Measurements from ENCODE around the gene TMPRSS2.

TMPRSS2 gene

DNA sequence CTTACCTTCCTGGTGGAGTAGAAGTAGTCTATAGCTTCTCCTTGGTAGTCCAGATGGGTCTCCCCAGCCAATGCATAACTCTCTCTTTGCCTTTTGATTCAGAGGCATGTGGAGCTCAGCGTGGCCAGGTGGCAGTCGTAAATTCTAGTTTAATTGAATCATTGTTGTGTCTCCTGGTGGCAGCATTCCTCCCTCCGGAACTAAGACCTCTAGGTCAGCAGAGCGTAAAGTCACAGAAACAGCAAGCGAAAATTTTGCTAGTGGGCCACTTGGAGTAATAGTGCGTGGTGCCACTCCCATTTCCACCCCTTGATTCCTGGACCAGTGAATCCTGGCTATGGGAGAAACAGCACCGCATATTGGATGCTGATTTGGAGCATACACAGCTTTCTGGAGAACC lies 3.9 kb upstream of the TMPRSS2 start:
- H3K9ac ChIP-seq (ENCODE audit: low read length): no peak overlapping the region
- H3K9me3 ChIP-seq (ENCODE audit: low read length): no peaks in the 10 kb centered on the region
- H3K4me1 ChIP-seq (ENCODE audit: insufficient read depth, low read length, severe bottlenecking): no peaks in the 10 kb centered on the region
- H4K20me1 ChIP-seq (ENCODE audit: insufficient read depth, low read length): no peaks in the 10 kb centered on the region
- no peaks in the 10 kb centered on the region for H3K9me2 ChIP-seq (ENCODE audit: low read depth, low read length)
- no peaks in the 10 kb centered on the region for H3K27me3 ChIP-seq (ENCODE audit: insufficient read depth, low read length)
- no peaks in the 10 kb centered on the region for H3K79me2 ChIP-seq (ENCODE audit: insufficient read depth, low read length)
- no peaks in the 10 kb centered on the region for H3K36me3 ChIP-seq (ENCODE audit: insufficient read depth, low read length)
- no peak overlapping the region for H3K27ac ChIP-seq (ENCODE audit: low read depth, low read length, poor library complexity, severe bottlenecking)
- no peak for TF ChIP-seq EZH2 (IDR thresholded peaks at IDR 0.05; ENCODE audit: borderline replicate concordance, low read length)
- TF ChIP-seq, protein P1, sequence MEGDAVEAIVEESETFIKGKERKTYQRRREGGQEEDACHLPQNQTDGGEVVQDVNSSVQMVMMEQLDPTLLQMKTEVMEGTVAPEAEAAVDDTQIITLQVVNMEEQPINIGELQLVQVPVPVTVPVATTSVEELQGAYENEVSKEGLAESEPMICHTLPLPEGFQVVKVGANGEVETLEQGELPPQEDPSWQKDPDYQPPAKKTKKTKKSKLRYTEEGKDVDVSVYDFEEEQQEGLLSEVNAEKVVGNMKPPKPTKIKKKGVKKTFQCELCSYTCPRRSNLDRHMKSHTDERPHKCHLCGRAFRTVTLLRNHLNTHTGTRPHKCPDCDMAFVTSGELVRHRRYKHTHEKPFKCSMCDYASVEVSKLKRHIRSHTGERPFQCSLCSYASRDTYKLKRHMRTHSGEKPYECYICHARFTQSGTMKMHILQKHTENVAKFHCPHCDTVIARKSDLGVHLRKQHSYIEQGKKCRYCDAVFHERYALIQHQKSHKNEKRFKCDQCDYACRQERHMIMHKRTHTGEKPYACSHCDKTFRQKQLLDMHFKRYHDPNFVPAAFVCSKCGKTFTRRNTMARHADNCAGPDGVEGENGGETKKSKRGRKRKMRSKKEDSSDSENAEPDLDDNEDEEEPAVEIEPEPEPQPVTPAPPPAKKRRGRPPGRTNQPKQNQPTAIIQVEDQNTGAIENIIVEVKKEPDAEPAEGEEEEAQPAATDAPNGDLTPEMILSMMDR (IDR thresholded peaks at IDR 0.05; ENCODE audit: low read length): no peak
- no peak overlapping the region for H3K4me2 ChIP-seq (ENCODE audit: low read length)
- H3F3A ChIP-seq (ENCODE audit: insufficient read depth, low read length): no peaks in the 10 kb centered on the region
- H2AFZ ChIP-seq (ENCODE audit: low read length): no peak overlapping the region
- H3K4me3 ChIP-seq (ENCODE audit: low read depth, low read length, poor library complexity, severe bottlenecking): no peak overlapping the region

DNA sequence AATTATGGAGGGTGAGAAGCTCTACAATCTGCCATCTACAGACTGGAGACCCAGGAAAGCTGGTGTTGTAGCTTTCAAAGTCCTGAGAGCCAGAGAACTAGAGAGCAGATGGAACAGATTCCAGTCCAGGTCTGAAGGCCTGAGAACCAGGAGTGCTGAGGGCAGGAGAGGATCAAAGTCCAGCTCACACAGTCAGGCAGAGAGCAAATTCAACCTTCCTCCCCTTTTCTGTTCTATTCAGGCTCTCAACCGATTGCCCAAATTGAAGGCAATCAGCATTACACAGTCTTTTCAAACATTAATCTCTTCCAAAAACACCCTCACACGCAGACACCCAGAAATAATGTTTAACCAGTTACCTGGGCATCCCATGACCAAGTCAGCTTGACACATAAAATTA lies 2.5 kb upstream of the TMPRSS2 start:
- no peak overlapping the region for H3K9ac ChIP-seq (ENCODE audit: low read length)

DNA sequence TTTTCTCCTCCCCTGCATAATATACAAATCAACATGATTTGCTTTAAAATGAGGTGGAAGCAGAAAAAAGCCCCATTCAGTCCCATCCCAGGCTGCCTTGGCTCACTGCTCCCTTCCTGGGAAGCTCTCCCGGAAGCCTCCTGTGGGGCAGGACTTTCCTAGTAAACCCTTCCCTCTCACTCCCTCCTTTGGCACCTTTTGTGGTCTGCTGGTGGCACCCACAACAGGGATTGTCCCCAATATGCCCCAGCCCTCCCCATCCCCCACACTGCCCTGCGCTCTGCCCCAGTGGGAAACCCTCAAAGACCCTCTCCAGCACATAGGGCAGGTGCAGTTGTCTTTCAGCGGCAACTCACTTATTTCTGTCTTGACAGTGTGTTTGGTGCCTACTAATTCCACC lies 1.8 kb upstream of the TMPRSS2 start:
- H3K79me2 ChIP-seq (ENCODE audit: insufficient read depth, low read length): no peaks in the 10 kb centered on the region
- no peak overlapping the region for H2AFZ ChIP-seq (ENCODE audit: low read length)
- H3K4me3 ChIP-seq (ENCODE audit: low read depth, low read length, poor library complexity, severe bottlenecking): no peak overlapping the region
- no peak overlapping the region for H3K4me2 ChIP-seq (ENCODE audit: low read length)
- H3K9me3 ChIP-seq (ENCODE audit: low read length): no peaks in the 10 kb centered on the region
- H4K20me1 ChIP-seq (ENCODE audit: insufficient read depth, low read length): no peaks in the 10 kb centered on the region
- TF ChIP-seq, protein P1 (IDR thresholded peaks at IDR 0.05; ENCODE audit: low read length): no peak
- no peak for TF ChIP-seq EZH2 (IDR thresholded peaks at IDR 0.05; ENCODE audit: borderline replicate concordance, low read length)
- H3K9me2 ChIP-seq (ENCODE audit: low read depth, low read length): no peaks in the 10 kb centered on the region
- H3K4me1 ChIP-seq (ENCODE audit: insufficient read depth, low read length, severe bottlenecking): no peaks in the 10 kb centered on the region
- no peaks in the 10 kb centered on the region for H3K27me3 ChIP-seq (ENCODE audit: insufficient read depth, low read length)
- H3K27ac ChIP-seq (ENCODE audit: low read depth, low read length, poor library complexity, severe bottlenecking): no peak overlapping the region
- H3K36me3 ChIP-seq (ENCODE audit: insufficient read depth, low read length): no peaks in the 10 kb centered on the region
- no peaks in the 10 kb centered on the region for H3F3A ChIP-seq (ENCODE audit: insufficient read depth, low read length)
- no peak overlapping the region for H3K9ac ChIP-seq (ENCODE audit: low read length)

More for the DNA sequence above, 2.5 kb upstream of the TMPRSS2 start:
- no peaks in the 10 kb centered on the region for H3K4me1 ChIP-seq (ENCODE audit: insufficient read depth, low read length, severe bottlenecking)
- H3K27ac ChIP-seq (ENCODE audit: low read depth, low read length, poor library complexity, severe bottlenecking): no peak overlapping the region
- H3K4me3 ChIP-seq (ENCODE audit: low read depth, low read length, poor library complexity, severe bottlenecking): no peak overlapping the region
- H3K36me3 ChIP-seq (ENCODE audit: insufficient read depth, low read length): no peaks in the 10 kb centered on the region
- no peak overlapping the region for H3K4me2 ChIP-seq (ENCODE audit: low read length)
- H2AFZ ChIP-seq (ENCODE audit: low read length): no peak overlapping the region
- no peaks in the 10 kb centered on the region for H4K20me1 ChIP-seq (ENCODE audit: insufficient read depth, low read length)
- no peaks in the 10 kb centered on the region for H3K9me3 ChIP-seq (ENCODE audit: low read length)
- no peaks in the 10 kb centered on the region for H3F3A ChIP-seq (ENCODE audit: insufficient read depth, low read length)
- no peaks in the 10 kb centered on the region for H3K9me2 ChIP-seq (ENCODE audit: low read depth, low read length)
- H3K79me2 ChIP-seq (ENCODE audit: insufficient read depth, low read length): no peaks in the 10 kb centered on the region
- TF ChIP-seq, protein P1 (IDR thresholded peaks at IDR 0.05; ENCODE audit: low read length): no peak
- no peak for TF ChIP-seq EZH2 (IDR thresholded peaks at IDR 0.05; ENCODE audit: borderline replicate concordance, low read length)
- no peaks in the 10 kb centered on the region for H3K27me3 ChIP-seq (ENCODE audit: insufficient read depth, low read length)
